ENCODE results near the gene VPS54. TPM values are rescaled to one million over a fixed set of nuclear protein-coding genes. Genes with fewer than 3 reads are reported as not detected.

VPS54 gene
- total RNA-seq, 4 donors from 2014 or later, result 27.1 to 36.7 (median 27.9) TPM

DNA sequence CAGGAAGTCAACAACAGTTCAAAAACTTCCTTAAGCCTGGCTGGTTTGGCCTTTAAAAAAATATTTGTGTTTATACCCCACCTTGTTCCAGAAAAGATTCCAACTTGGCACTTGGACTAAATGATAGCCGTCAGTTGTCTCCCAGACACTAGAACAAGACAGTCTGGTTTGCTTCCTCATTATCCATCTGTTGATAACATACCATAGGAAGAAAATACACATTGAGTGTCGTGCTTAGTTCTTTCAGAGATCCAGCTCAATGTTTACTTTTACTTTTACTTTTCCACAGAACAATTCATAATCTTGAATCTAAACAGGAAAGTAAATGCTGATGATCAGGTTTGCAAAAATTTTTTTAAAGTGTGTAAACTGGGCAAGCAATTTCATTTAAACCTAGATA lies 2.4 kb upstream of the VPS54 start:
- TF ChIP-seq CTCF (IDR thresholded peaks at IDR 0.05; ENCODE audit: low read depth), result no peak

DNA sequence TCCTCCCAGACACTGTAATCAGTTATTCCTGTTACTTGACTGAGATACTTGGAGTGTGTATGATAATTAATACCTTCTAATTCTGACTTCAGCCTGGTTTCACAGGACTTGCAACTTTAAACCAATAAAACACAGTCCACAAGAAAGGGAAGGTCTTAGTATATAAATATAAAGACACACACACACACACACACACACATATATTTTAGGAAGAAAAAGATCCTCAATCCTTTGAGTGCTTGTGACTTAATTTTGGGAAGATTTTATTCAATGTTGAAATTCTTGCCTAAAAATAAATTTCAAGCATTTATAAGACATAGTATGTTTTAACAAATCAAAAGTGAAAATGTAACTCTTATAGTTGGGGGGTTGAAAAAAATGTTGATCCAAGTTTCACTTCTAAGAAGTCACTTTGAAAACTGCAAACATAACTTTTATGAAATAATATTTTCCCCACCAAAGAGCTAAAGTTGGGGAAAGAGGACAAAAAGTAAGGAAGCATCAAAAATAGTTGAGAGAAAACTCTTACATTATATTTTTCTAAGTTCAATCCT lies 824 bp upstream of the VPS54 start:
- no peak for TF ChIP-seq CTCF (IDR thresholded peaks at IDR 0.05; ENCODE audit: low read depth)

DNA sequence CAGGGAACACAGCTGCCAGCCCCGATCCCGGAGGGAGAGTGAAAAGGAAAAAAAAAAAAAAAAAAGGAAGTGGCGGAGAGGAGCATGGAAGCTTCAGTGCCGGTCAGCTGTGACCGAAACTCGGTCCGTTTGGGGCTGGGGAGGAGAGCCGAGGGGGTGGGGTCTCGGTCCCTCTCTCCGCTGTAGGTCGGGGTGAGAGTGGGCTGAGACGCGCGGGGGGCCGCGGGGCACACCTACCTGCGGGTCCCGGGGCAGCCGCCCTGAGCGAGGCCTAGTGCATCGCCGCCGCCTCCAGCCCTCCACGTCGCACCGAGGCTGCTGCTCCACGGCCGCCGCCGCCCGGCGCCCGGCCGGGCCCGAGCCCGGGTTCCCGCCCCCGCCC lies 536 bp downstream of the VPS54 start:
- TF ChIP-seq CTCF (IDR thresholded peaks at IDR 0.05; ENCODE audit: low read depth), result no peak

- TF ChIP-seq CTCF (IDR thresholded peaks at IDR 0.05; ENCODE audit: low read depth), result no peak
Observed at GRCh38 chr2:64017811-64018700, 1.2 kb downstream of the VPS54 start.

DNA sequence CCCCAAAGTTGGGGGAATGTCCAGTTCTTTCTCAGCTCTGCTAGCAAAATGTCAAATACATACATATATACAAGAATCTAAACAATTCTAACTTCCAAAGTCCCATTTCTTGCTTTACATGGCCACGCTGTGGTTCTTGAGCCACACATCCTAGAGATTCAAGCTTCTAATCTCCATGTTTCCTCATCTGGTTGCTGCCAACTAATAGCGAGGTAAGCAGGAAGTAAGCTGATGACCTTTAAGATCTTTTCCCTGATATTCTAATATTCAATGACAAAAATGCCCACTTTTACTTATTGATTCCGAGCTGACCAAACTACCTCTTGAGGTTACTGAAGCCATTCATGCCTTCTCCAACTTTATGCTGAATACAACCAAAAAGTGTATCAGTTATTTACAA lies 3.3 kb downstream of the VPS54 start:
- no peak for TF ChIP-seq CTCF (IDR thresholded peaks at IDR 0.05; ENCODE audit: low read depth)

DNA sequence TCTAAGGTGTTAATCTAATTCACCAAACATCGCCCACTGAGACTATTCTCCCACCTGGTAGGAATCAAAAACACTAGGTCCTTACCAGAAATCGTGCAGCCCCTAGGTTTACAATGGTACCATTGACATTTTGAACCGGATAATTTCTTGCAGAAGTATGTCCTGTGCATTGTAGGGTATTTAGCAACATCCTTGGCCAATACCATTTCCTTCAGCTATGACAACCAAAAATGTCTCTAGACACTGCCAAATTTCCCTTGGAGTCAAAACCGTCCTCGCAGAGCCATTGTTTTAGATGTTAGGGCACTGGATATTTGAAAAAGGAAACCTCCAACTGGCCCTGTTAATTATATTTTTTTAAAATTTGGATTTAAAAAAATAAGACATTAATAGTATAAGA lies 3.8 kb downstream of the VPS54 start:
- no peak for TF ChIP-seq CTCF (IDR thresholded peaks at IDR 0.05; ENCODE audit: low read depth)

DNA sequence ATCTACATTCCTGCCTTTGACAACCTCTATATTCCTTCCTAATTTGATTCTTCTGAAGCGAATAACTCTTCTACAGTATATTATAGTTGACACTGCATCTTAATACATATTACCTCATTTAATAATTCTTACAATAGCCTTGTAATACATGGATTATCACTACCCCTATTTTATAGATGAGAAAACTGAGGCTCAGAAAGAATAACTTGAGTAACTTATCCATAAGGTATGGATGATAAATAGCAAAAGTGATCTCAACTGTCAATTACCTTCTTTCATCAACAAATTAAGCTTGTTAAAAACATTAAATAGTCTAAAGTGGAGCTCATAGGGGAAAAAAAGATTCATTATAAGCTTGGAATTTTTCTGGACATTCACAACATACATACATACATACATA lies 4.6 kb downstream of the VPS54 start:
- TF ChIP-seq CTCF (IDR thresholded peaks at IDR 0.05; ENCODE audit: low read depth), result no peak
